ENCODE data around the gene RAI1. TPM values are rescaled to one million over a fixed set of nuclear protein-coding genes. Genes with fewer than 3 reads are reported as not detected.

The RAI1 gene
- total RNA-seq, 1 donor from 2014 or later = 30.1 TPM

GRCh38 chr17:17723354-17724261 is 42.4 kb downstream of the RAI1 start:
- intact Hi-C loops (cut with micrococcal nuclease) = no loop called here
- ATAC-seq (peak; percentile 30), DNase-seq (no peak)

- DNase-seq = peak; percentile 64
These were observed 43.2 kb downstream of the RAI1 start for GRCh38 chr17:17724307-17725010.

GRCh38 chr17:17725011-17725751 is 43.9 kb downstream of the RAI1 start:
- ATAC-seq = no peak
- intact Hi-C loops (cut with micrococcal nuclease) = no loop called here
- no peak for DNase-seq

More at GRCh38 chr17:17724307-17725010, 43.2 kb downstream of the RAI1 start:
- ATAC-seq = peak; percentile 26
- intact Hi-C loops (cut with micrococcal nuclease) = no loop called here

GRCh38 chr17:17725752-17726457 is 44.6 kb downstream of the RAI1 start:
- intact Hi-C loops (cut with micrococcal nuclease) = no loop called here
- DNase-seq (no peak), ATAC-seq (no peak)

- intact Hi-C loops (cut with micrococcal nuclease) = no loop called here
- no peak for DNase-seq
- no peak for ATAC-seq
These were observed 45.3 kb downstream of the RAI1 start for GRCh38 chr17:17726458-17727060.

GRCh38 chr17:17727111-17727659 is 45.9 kb downstream of the RAI1 start:
- intact Hi-C loops (cut with micrococcal nuclease) = no loop called here
- DNase-seq = no peak
- ATAC-seq = no peak

- no peak for DNase-seq
- intact Hi-C loops (cut with micrococcal nuclease) = no loop called here
- ATAC-seq = no peak
These were observed 46.9 kb downstream of the RAI1 start for GRCh38 chr17:17728146-17728545.

- intact Hi-C loops (cut with micrococcal nuclease) = no loop called here
- DNase-seq (no peak), ATAC-seq (no peak)
These were observed 47.4 kb downstream of the RAI1 start for GRCh38 chr17:17728550-17729251.

- ATAC-seq (peak; percentile 37), DNase-seq (no peak)
- intact Hi-C loops (cut with micrococcal nuclease) = loop anchor here (10.0 kb wide), 1 partner anchor 55 kb away; no protein-coding TSS in a partner anchor
These were observed 48.5 kb downstream of the RAI1 start for GRCh38 chr17:17729620-17730249.

- ATAC-seq = peak; percentile 67
- intact Hi-C loops (cut with micrococcal nuclease) = loop anchor here (10.0 kb wide), 1 partner anchor 56 kb away; no protein-coding TSS in a partner anchor
- DNase-seq = peak; percentile 59
These were observed 49.1 kb downstream of the RAI1 start for GRCh38 chr17:17730250-17730935.

- no peak for ATAC-seq
- intact Hi-C loops (cut with micrococcal nuclease) = loop anchor here (10.0 kb wide), 1 partner anchor 58 kb away; no protein-coding TSS in a partner anchor
- DNase-seq = no peak
These were observed 51.2 kb downstream of the RAI1 start for GRCh38 chr17:17732444-17732843.

- DNase-seq (no peak), ATAC-seq (peak; percentile 62)
- intact Hi-C loops (cut with micrococcal nuclease) = loop anchor here (10.0 kb wide), 1 partner anchor 58 kb away; no protein-coding TSS in a partner anchor
These were observed 51.8 kb downstream of the RAI1 start for GRCh38 chr17:17732892-17733670.

GRCh38 chr17:17736205-17737183 is 55.2 kb downstream of the RAI1 start:
- intact Hi-C loops (cut with micrococcal nuclease) = loop anchor here (10.0 kb wide), 1 partner anchor 62 kb away; no protein-coding TSS in a partner anchor
- DNase-seq = no peak
- ATAC-seq = peak; percentile 10
